GM23338 (cell line): ENCODE data around the gene GGN. TPM values are rescaled to one million over a fixed set of nuclear protein-coding genes. Genes with fewer than 3 reads are reported as not detected.

Experiments
- ATAC-seq: fragments of 200-7000 bp; cut with Tn5 transposase; 3 replicates; pipeline ENCODE4 v1.9.1; 2020
- DNase-seq: peaks from one replicate; pipeline ENCODE4 v3.0.0-alpha.2; 2015; ENCODE audit warnings: low spot score
- H2AFZ ChIP-seq: fragments of 200-600 bp; sonication (generic); 2 replicates; pipeline ENCODE4 v1.8.0; 2016; ENCODE audit warnings: antibody characterized with exemption, mild to moderate bottlenecking, moderate library complexity
- H3F3A ChIP-seq: fragments of 200-600 bp; sonication (generic); replicated peaks from 2 replicates; pipeline ENCODE4 v1.8.0; 2017; ENCODE audit warnings: antibody characterized with exemption, mixed run types, low read depth
- H3K27ac ChIP-seq: fragments of 200-600 bp; sonication (generic); 2 replicates; pipeline ENCODE4 v1.6.1; 2016; ENCODE audit warnings: low read depth
- H3K27me3 ChIP-seq: fragments of 200-600 bp; sonication (generic); 2 replicates; pipeline ENCODE4 v1.8.0; 2016; ENCODE audit warnings: mild to moderate bottlenecking, mixed run types, moderate library complexity; ENCODE audit not compliant: insufficient read depth
- H3K36me3 ChIP-seq: fragments of 200-600 bp; sonication (generic); 2 replicates; pipeline ENCODE4 v1.8.0; 2016; ENCODE audit warnings: mild to moderate bottlenecking; ENCODE audit not compliant: insufficient read depth
- H3K4me1 ChIP-seq: fragments of 200-600 bp; sonication (generic); 2 replicates; pipeline ENCODE4 v1.8.0; 2016; ENCODE audit warnings: mild to moderate bottlenecking, moderate library complexity; ENCODE audit not compliant: insufficient read depth
- H3K4me2 ChIP-seq: fragments of 200-600 bp; sonication (generic); 2 replicates; pipeline ENCODE4 v1.7.1; 2017; ENCODE audit warnings: mixed run types
- H3K4me3 ChIP-seq: fragments of 200-600 bp; sonication (generic); 2 replicates; pipeline ENCODE4 v1.6.1; 2016; ENCODE audit warnings: mixed run types
- H3K79me2 ChIP-seq: fragments of 200-600 bp; sonication (generic); replicated peaks from 2 replicates; pipeline ENCODE4 v1.8.0; 2017; ENCODE audit warnings: mild to moderate bottlenecking; ENCODE audit not compliant: insufficient read depth
- H3K9me2 ChIP-seq: fragments of 200-600 bp; sonication (generic); 2 replicates; pipeline ENCODE4 v1.8.0; 2017; ENCODE audit not compliant: insufficient read depth
- H4K20me1 ChIP-seq: fragments of 200-600 bp; sonication (generic); replicated peaks from 2 replicates; pipeline ENCODE4 v1.8.0; 2017; ENCODE audit warnings: mild to moderate bottlenecking; ENCODE audit not compliant: insufficient read depth
- H3K27ac Mint-ChIP-seq: 2 replicates; pipeline ENCODE4 v1.8.0; 2020; ENCODE audit warnings: inconsistent platforms, mild to moderate bottlenecking, moderate library complexity, mixed read lengths
- H3K27me3 Mint-ChIP-seq: 3 replicates; pipeline ENCODE4 v1.8.0; 2022; ENCODE audit warnings: low read depth, mild to moderate bottlenecking, moderate library complexity, mixed read lengths, inconsistent platforms; ENCODE audit not compliant: insufficient read depth, poor library complexity
- H3K36me3 Mint-ChIP-seq: 3 replicates; pipeline ENCODE4 v1.8.0; 2021; ENCODE audit warnings: low read depth, mild to moderate bottlenecking, inconsistent platforms, moderate library complexity, mixed read lengths
- H3K4me1 Mint-ChIP-seq: 3 replicates; pipeline ENCODE4 v1.8.0; 2020; ENCODE audit warnings: mild to moderate bottlenecking, inconsistent platforms, mixed read lengths
- H3K4me3 Mint-ChIP-seq: 3 replicates; pipeline ENCODE4 v1.8.0; 2021; ENCODE audit warnings: moderate library complexity, mild to moderate bottlenecking, inconsistent platforms, mixed read lengths
- H3K9me3 Mint-ChIP-seq: 3 replicates; pipeline ENCODE4 v1.8.0; 2020; ENCODE audit warnings: moderate library complexity, mild to moderate bottlenecking, inconsistent platforms, mixed read lengths
- CREB1 ChIP-seq: fragments of 250-450 bp; sonication (Bioruptor Pico); IDR thresholded peaks from 2 replicates; pipeline ENCODE4 v1.5.0; 2020; ENCODE audit warnings: low read depth, mild to moderate bottlenecking, moderate library complexity
- EZH2phosphoT487 ChIP-seq: fragments of 200-600 bp; sonication (generic); IDR thresholded peaks from one replicate; pipeline ENCODE4 v1.8.1; 2018; ENCODE audit warnings: antibody characterized with exemption; ENCODE audit not compliant: unreplicated experiment
- JUNB ChIP-seq: IDR thresholded peaks from one replicate; pipeline ENCODE4 v1.6.1; 2016; ENCODE audit warnings: antibody characterized with exemption; ENCODE audit not compliant: unreplicated experiment
- NANOG ChIP-seq: IDR thresholded peaks from 2 replicates; pipeline ENCODE4 v1.6.1; 2016; ENCODE audit warnings: antibody characterized with exemption, borderline replicate concordance
- POLR2AphosphoS5 ChIP-seq: IDR thresholded peaks from 2 replicates; pipeline ENCODE4 v1.6.1; 2016; ENCODE audit warnings: antibody characterized with exemption, low read depth
- STAT1 ChIP-seq: IDR thresholded peaks from one replicate; pipeline ENCODE4 v1.6.1; 2016; ENCODE audit warnings: antibody characterized with exemption; ENCODE audit not compliant: unreplicated experiment
- ZNF331 ChIP-seq: fragments of 250-450 bp; sonication (Bioruptor Pico); IDR thresholded peaks from 2 replicates; pipeline ENCODE4 v1.5.0; 2020; ENCODE audit warnings: low read depth, mild to moderate bottlenecking, moderate library complexity
- polyA plus RNA-seq: library from polyadenylated mRNA; unstranded; fragments of >200 nt; fragmentation: Nextera tagmentation; extraction: Ambion mirVana; gene quantifications from 2 replicates; pipeline ENCODE4 v1.2.1, GENCODE V29; 2016
- total RNA-seq: library from RNA; depleted of rRNA; stranded (reverse); fragments of >200 nt; shearing (Covaris generic); gene quantifications from 2 replicates; pipeline ENCODE4 v1.2.3, GENCODE V29; 2014
- TF ChIP-seq, protein P1 (sequence below): IDR thresholded peaks from one replicate; pipeline ENCODE4 v1.6.1; 2018; ENCODE audit warnings: antibody characterized with exemption; ENCODE audit not compliant: unreplicated experiment
- TF ChIP-seq, protein P2 (sequence below), 2 experiments: fragments of 200-600 bp in 1 of 2; sonication (generic) in 1 of 2; conservative IDR thresholded peaks; 2 replicates each; pipeline versions ENCODE4 v1.5.1 to v1.6.1; 2016 to 2017; ENCODE audit warnings: antibody characterized with exemption in 2 of 2, low read depth in 2 of 2, mild to moderate bottlenecking in 2 of 2, moderate library complexity in 1 of 2

GGN gene
- total and polyA plus RNA-seq, 2 experiments from 2014 or later: 0.14 to 1.5 TPM

DNA sequence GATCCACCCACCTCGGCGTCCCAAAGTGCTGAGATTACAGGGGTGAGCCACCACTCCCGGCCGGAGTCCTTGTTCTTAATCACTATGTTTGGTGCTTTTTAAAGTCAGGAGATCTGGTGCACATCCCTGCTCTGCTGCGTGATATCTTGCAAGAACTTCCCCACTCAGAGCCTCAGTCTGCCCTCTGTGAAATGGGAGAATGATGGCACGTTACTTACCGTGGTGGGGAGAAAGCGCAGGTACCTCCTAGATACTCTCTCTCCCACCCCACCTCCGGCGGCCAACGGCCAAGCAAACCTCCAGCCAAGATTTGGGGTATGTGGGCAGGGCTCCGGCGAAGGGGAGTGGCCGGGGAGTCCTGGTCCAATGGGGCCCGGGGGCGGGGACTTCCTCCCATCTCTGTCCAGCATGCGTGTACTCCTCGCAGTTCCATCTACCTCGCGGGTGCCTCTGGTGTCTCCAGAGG, 45.5 kb upstream of the GGN start, which contains the start of gene RYR1:
TSS of gene RYR1 (plus strand) at position 424 of the 466 bp plus-strand sequence. CDS start 139 bp downstream, outside the sequence.
- TF ChIP-seq, protein P1, sequence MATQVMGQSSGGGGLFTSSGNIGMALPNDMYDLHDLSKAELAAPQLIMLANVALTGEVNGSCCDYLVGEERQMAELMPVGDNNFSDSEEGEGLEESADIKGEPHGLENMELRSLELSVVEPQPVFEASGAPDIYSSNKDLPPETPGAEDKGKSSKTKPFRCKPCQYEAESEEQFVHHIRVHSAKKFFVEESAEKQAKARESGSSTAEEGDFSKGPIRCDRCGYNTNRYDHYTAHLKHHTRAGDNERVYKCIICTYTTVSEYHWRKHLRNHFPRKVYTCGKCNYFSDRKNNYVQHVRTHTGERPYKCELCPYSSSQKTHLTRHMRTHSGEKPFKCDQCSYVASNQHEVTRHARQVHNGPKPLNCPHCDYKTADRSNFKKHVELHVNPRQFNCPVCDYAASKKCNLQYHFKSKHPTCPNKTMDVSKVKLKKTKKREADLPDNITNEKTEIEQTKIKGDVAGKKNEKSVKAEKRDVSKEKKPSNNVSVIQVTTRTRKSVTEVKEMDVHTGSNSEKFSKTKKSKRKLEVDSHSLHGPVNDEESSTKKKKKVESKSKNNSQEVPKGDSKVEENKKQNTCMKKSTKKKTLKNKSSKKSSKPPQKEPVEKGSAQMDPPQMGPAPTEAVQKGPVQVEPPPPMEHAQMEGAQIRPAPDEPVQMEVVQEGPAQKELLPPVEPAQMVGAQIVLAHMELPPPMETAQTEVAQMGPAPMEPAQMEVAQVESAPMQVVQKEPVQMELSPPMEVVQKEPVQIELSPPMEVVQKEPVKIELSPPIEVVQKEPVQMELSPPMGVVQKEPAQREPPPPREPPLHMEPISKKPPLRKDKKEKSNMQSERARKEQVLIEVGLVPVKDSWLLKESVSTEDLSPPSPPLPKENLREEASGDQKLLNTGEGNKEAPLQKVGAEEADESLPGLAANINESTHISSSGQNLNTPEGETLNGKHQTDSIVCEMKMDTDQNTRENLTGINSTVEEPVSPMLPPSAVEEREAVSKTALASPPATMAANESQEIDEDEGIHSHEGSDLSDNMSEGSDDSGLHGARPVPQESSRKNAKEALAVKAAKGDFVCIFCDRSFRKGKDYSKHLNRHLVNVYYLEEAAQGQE: peak; percentile 57
- TF ChIP-seq NANOG: no peak
- TF ChIP-seq POLR2AphosphoS5: peak; percentile 63
- H3K9me3 Mint-ChIP-seq: no peaks in the 10 kb centered on the region
- DNase-seq (peak; percentile 99), ATAC-seq (peak; percentile 91)
- peaks cover 29% of the 10 kb centered on the region for H3K79me2 ChIP-seq
- peaks cover 16% of the 10 kb centered on the region for H3K27me3 Mint-ChIP-seq
- H3K27ac ChIP-seq: peak within 1 kb of the TSS; percentile 94
- H3K27ac Mint-ChIP-seq: peak within 1 kb of the TSS; percentile 77
- H3K4me1 ChIP-seq: peaks cover 20% of the 10 kb centered on the region
- peak within 1 kb of the TSS; percentile 100 for H3K4me2 ChIP-seq
- H3K4me3 ChIP-seq: peak within 1 kb of the TSS; percentile 89
- no peak within 1 kb of the TSS; the same call in 1 of the 2 replicates for H2AFZ ChIP-seq
- H4K20me1 ChIP-seq: no peaks in the 10 kb centered on the region
- peaks cover 23% of the 10 kb centered on the region for H3K4me1 Mint-ChIP-seq
- no peaks in the 10 kb centered on the region; the same call in 1 of the 2 replicates for H3K36me3 ChIP-seq
- peaks cover 13% of the 10 kb centered on the region for H3K36me3 Mint-ChIP-seq
- H3K4me3 Mint-ChIP-seq: peak within 1 kb of the TSS; percentile 83
- peaks cover 21% of the 10 kb centered on the region for H3F3A ChIP-seq
- H3K9me2 ChIP-seq: no peaks in the 10 kb centered on the region
- H3K27me3 ChIP-seq: no peaks in the 10 kb centered on the region

DNA sequence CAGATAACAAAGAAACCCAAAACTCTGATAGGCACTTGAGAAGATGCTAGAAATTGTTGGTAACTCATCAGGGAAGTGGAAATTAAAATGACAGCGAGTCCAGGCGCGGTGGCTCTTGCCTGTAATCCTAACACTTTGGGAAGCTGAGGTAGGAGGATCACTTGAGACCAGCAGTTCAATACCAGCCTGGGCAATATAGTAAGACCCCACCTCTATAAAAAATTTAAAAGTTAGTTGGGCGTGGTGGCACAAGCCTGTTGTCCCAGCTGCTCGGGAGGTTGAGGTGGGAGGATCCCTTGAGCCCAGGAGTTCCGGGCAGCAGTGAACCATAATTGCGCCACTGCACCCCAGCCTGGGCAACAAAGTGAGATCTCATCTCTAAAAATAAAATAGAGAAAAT, 43.1 kb upstream of the GGN start:
- ATAC-seq: no peak
- Mint-ChIP-seq H3K36me3 (no peaks in the 10 kb centered on the region), H3K9me3 (no peaks in the 10 kb centered on the region), H3K4me3 (no peak overlapping the region), H3K27me3 (peaks cover 17% of the 10 kb centered on the region), H3K27ac (no peak overlapping the region), H3K4me1 (peaks cover 23% of the 10 kb centered on the region)
- Histone ChIP-seq H3K4me2 (peak overlapping the region; percentile 55; the same call in 1 of the 2 replicates), H3K4me3 (no peak overlapping the region), H4K20me1 (no peaks in the 10 kb centered on the region), H3K27me3 (no peaks in the 10 kb centered on the region), H3K4me1 (peaks cover 35% of the 10 kb centered on the region), H3F3A (peaks cover 23% of the 10 kb centered on the region), H2AFZ (no peak overlapping the region; the same call in 1 of the 2 replicates), H3K27ac (no peak overlapping the region), H3K79me2 (peaks cover 12% of the 10 kb centered on the region), H3K9me2 (no peaks in the 10 kb centered on the region), H3K36me3 (no peaks in the 10 kb centered on the region)
- DNase-seq: no peak
- TF ChIP-seq EZH2phosphoT487 (no peak), POLR2AphosphoS5 (no peak), NANOG (no peak), STAT1 (no peak), CREB1 (CRISPR knock-in tag) (no peak), JUNB (no peak), ZNF331 (CRISPR knock-in tag) (no peak)
- TF ChIP-seq, protein P2, sequence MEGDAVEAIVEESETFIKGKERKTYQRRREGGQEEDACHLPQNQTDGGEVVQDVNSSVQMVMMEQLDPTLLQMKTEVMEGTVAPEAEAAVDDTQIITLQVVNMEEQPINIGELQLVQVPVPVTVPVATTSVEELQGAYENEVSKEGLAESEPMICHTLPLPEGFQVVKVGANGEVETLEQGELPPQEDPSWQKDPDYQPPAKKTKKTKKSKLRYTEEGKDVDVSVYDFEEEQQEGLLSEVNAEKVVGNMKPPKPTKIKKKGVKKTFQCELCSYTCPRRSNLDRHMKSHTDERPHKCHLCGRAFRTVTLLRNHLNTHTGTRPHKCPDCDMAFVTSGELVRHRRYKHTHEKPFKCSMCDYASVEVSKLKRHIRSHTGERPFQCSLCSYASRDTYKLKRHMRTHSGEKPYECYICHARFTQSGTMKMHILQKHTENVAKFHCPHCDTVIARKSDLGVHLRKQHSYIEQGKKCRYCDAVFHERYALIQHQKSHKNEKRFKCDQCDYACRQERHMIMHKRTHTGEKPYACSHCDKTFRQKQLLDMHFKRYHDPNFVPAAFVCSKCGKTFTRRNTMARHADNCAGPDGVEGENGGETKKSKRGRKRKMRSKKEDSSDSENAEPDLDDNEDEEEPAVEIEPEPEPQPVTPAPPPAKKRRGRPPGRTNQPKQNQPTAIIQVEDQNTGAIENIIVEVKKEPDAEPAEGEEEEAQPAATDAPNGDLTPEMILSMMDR (conservative IDR thresholded peaks at IDR 0.05; ENCODE audit: low read depth in 2 of 2): no peak
- TF ChIP-seq, protein P1: no peak
